HUES6 (cell line): ENCODE results near the gene RARRES2.
A peak's percentile ranks its signal among the peaks of the same experiment; 100 is the strongest.

Experiments used
- H3K27ac ChIP-seq: 2 replicates; pipeline ENCODE4 v1.7.0; 2013; ENCODE audit warnings: low read depth, mild to moderate bottlenecking, low read length, inconsistent platforms
- H3K27me3 ChIP-seq: 2 replicates; pipeline ENCODE4 v1.6.1; 2013; ENCODE audit warnings: low read length; ENCODE audit not compliant: control insufficient read depth, insufficient read depth
- H3K36me3 ChIP-seq: 2 replicates; pipeline ENCODE4 v1.6.1; 2013; ENCODE audit warnings: low read length; ENCODE audit not compliant: control insufficient read depth, insufficient read depth
- H3K4me1 ChIP-seq: 2 replicates; pipeline ENCODE4 v1.6.1; 2013; ENCODE audit warnings: low read length; ENCODE audit not compliant: control insufficient read depth, insufficient read depth
- H3K4me3 ChIP-seq: 2 replicates; pipeline ENCODE4 v1.5.1; 2013; ENCODE audit warnings: low read depth, low read length
- H3K9ac ChIP-seq: one replicate; pipeline ENCODE4 v1.6.1; 2013; ENCODE audit warnings: mild to moderate bottlenecking, low read length
- H3K9me3 ChIP-seq: 2 replicates; pipeline ENCODE4 v1.6.1; 2013; ENCODE audit warnings: low read depth, low read length; ENCODE audit not compliant: control insufficient read depth, insufficient read depth

Gene RARRES2

DNA sequence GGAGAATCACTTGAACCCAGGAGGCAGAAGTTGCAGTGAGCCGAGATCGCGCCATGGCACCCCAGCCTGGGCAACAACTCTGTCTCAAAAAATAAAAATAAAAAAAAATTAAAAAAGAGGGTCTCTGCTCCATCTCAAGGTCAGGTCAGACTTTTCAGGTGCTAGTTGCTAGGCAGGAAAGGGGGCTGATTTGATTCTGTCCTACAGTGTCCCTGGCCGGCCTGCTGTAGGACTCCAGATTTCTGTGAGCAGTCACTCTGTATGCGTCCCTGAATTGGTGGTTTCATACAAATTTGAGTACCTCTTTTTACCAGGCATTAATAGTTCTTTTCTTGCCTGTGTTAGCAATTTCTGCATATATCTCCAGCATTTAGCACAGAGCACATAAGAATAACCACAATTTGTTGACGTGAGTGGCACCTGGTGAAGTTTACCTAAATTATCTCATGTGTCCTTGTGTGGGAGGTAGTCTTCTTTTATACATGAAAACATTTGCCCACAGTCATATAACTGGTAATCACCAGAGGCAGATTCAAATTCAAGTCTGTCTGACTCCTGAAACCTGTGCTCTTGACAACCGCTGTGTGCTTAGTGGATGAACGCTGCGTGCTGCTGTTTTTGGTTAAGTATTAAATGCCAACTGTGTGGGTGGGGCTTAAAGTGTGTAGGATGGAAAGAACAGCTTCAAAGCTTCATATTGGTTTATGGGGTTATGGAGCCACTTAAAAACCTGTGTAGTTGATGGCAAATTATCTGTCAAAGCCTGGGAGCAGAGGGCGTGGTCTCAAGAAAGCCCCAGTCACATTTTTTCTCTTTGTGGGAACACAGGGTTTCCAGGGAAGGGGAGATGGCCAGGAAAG lies 34.5 kb upstream of the RARRES2 start:
- Histone ChIP-seq H3K9me3 (no peaks in the 10 kb centered on the region), H3K4me3 (no peak overlapping the region), H3K9ac (no peak overlapping the region), H3K27ac (no peak overlapping the region), H3K4me1 (peaks cover 59% of the 10 kb centered on the region), H3K27me3 (no peaks in the 10 kb centered on the region), H3K36me3 (peaks cover 34% of the 10 kb centered on the region)

DNA sequence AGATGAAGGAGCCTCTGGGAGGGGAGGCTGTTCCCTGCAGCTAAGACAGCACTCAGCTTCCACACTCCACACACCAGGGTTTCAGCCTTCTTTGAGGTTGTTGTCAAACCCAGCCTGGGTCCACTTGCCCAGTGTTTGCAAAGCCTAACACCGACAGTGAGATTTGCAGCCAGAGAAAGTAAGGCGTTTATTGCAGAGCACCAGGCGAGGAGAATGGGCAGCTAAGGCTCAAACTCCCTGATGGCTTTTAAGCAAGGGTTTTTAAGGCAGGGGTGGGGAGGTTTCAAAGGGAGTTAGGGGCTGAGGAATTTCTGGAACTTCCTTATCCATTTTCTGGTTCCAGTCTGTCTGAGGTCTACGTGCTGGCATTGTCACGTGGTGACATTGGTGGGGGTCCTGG lies 33.0 kb upstream of the RARRES2 start:
- Histone ChIP-seq H3K27ac (peak overlapping the region; percentile 80), H3K27me3 (no peaks in the 10 kb centered on the region), H3K4me3 (no peak overlapping the region; the same call in 1 of the 2 replicates), H3K9ac (peak overlapping the region; percentile 38), H3K36me3 (peaks cover 45% of the 10 kb centered on the region), H3K9me3 (no peaks in the 10 kb centered on the region), H3K4me1 (peaks cover 62% of the 10 kb centered on the region)

DNA sequence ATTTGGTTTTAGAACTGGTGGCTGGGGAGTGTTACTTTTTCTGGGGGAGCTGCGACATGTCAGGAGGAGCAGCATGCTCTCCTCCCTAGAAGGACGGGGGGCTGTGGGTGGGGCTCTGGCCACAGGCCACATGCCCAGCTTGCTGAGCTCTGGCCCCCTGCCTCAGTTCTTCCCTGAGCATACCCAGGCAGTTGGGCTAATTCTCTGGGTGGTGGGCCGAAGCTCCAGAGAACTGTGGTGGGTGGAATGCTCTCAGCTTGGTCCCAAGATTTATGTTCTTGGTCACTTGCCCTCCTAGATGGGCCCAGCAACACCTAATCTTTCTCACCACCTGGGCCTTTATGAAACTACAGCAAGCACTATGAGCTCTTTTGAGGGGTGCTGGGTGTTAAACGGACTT lies 32.6 kb upstream of the RARRES2 start:
- peaks cover 64% of the 10 kb centered on the region for H3K4me1 ChIP-seq
- H3K27me3 ChIP-seq = no peaks in the 10 kb centered on the region
- peaks cover 45% of the 10 kb centered on the region for H3K36me3 ChIP-seq
- peak overlapping the region; percentile 80 for H3K27ac ChIP-seq
- H3K9me3 ChIP-seq = no peaks in the 10 kb centered on the region
- H3K4me3 ChIP-seq = no peak overlapping the region
- H3K9ac ChIP-seq = peak overlapping the region; percentile 38

DNA sequence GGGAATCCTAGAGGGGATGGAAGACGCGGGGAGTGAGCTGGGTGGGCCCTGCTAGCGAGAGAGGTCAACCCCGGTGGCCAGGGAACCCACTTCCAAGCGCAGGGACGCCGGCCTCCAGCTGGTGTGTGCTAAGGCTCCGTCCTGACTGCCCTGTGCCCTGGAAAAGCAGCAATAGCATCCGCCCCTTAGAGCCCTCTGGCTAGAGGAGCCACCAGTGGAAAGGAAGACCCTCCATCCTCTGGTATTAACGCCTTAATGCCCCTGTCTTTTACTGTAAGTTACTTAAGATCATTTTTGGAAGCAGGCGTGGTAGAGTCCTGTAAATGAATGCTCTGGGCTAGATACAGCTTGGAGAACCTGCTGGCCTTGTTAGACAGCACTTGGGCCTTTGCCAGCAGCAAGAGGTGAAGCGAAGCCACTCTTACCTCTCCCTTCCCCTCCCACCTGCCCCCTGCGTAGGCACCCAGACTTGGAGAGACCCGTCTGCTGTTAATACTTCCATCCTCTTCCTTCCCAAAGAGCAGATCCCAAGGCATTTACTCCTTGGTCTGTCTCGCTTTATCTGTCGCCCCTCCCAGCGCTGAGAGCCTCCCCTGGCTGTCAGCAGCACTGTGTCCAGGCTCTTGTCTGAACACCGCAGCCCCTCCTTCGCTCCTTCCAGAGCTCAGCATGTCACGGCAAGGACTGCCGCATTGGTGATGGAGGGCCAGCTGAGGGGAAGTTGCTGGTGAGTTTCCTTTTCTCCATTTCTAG lies 31.8 kb upstream of the RARRES2 start:
- peaks cover 45% of the 10 kb centered on the region for H3K36me3 ChIP-seq
- peaks cover 64% of the 10 kb centered on the region for H3K4me1 ChIP-seq
- H3K9ac ChIP-seq = peak overlapping the region; percentile 59
- peak overlapping the region; percentile 22; the same call in 1 of the 2 replicates for H3K27ac ChIP-seq
- peak overlapping the region; percentile 16 for H3K4me3 ChIP-seq
- H3K9me3 ChIP-seq = no peaks in the 10 kb centered on the region
- no peaks in the 10 kb centered on the region for H3K27me3 ChIP-seq

DNA sequence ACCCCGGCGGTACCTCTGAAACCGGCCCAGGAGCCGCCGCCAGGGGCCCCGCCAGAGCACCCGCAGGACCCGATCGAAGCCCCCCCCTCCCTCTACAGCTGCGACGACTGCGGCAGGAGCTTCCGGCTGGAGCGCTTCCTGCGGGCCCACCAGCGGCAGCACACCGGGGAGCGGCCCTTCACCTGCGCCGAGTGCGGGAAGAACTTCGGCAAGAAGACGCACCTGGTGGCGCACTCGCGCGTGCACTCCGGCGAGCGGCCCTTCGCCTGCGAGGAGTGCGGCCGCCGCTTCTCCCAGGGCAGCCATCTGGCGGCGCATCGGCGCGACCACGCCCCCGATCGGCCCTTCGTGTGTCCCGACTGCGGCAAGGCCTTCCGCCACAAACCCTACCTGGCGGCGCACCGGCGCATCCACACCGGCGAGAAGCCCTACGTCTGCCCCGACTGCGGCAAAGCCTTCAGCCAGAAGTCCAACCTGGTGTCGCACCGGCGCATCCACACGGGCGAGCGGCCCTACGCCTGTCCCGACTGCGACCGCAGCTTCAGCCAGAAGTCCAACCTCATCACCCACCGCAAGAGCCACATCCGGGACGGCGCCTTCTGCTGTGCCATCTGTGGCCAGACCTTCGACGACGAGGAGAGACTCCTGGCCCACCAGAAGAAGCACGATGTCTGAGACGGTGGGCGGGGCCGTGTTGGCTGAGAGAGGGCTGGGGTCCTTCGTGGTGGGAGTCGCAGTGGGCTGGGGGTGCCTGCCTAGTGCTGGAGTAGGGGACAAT lies 31.0 kb upstream of the RARRES2 start:
- Histone ChIP-seq H3K9me3 (no peaks in the 10 kb centered on the region), H3K4me1 (peaks cover 63% of the 10 kb centered on the region), H3K27me3 (no peaks in the 10 kb centered on the region), H3K27ac (no peak overlapping the region; the same call in 1 of the 2 replicates), H3K4me3 (peak overlapping the region; percentile 16), H3K36me3 (peaks cover 45% of the 10 kb centered on the region), H3K9ac (peak overlapping the region; percentile 59)

DNA sequence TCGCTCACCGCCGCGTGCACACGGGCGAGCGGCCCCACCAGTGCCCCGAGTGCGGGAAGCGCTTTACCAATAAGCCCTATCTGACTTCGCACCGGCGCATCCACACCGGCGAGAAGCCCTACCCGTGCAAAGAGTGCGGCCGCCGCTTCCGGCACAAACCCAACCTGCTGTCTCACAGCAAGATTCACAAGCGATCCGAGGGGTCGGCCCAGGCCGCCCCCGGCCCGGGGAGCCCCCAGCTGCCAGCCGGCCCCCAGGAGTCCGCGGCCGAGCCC lies 30.5 kb upstream of the RARRES2 start:
- Histone ChIP-seq H3K4me1 (peaks cover 58% of the 10 kb centered on the region), H3K27ac (no peak overlapping the region), H3K9me3 (no peaks in the 10 kb centered on the region), H3K4me3 (no peak overlapping the region), H3K36me3 (peaks cover 45% of the 10 kb centered on the region), H3K9ac (no peak overlapping the region), H3K27me3 (no peaks in the 10 kb centered on the region)

DNA sequence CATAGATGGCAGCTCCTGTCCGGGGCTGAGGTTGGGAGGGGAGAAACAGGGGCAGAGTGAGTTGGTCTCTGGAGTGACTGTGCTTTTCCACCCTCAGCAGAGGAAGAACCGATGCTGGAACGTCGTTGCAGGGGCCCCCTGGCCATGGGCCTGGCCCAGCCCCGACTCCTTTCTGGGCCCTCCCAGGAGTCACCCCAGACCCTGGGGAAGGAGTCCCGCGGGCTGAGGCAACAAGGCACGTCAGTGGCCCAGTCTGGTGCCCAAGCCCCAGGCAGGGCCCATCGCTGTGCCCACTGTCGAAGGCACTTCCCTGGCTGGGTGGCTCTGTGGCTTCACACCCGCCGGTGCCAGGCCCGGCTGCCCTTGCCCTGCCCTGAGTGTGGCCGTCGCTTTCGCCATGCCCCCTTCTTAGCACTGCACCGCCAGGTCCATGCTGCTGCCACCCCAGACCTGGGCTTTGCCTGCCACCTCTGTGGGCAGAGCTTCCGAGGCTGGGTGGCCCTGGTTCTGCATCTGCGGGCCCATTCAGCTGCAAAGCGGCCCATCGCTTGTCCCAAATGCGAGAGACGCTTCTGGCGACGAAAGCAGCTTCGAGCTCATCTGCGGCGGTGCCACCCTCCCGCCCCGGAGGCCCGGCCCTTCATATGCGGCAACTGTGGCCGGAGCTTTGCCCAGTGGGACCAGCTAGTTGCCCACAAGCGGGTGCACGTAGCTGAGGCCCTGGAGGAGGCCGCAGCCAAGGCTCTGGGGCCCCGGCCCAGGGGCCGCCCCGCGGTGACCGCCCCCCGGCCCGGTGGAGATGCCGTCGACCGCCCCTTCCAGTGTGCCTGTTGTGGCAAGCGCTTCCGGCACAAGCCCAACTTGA lies 29.9 kb upstream of the RARRES2 start:
- no peaks in the 10 kb centered on the region for H3K9me3 ChIP-seq
- H3K4me3 ChIP-seq = no peak overlapping the region
- peaks cover 53% of the 10 kb centered on the region for H3K4me1 ChIP-seq
- H3K9ac ChIP-seq = no peak overlapping the region
- H3K36me3 ChIP-seq = peaks cover 45% of the 10 kb centered on the region
- H3K27me3 ChIP-seq = no peaks in the 10 kb centered on the region
- H3K27ac ChIP-seq = no peak overlapping the region

DNA sequence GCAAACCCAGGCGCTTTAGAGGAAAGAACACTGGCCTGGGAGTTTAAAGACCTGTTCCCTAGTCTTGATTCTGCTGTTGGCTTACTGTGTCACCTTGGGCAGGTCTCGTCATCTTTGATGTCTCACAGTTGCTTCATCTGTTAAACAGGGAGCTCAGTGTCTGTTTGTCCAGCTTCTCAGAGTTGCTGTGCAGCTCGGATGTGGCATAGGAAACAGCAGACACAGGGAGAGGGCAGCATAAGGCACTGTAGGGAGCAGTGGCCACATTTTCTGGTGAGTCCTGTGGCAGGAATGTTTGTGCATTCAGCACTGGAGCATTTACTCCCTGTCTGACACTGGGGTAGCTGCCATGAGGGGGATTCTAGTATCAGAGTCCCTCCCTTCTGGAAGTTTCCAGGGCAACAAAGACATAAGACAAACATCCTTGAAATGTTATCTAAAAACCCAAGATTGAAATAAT lies 29.2 kb upstream of the RARRES2 start:
- H3K36me3 ChIP-seq = peaks cover 45% of the 10 kb centered on the region
- H3K9ac ChIP-seq = peak overlapping the region; percentile 84
- H3K4me3 ChIP-seq = no peak overlapping the region

DNA sequence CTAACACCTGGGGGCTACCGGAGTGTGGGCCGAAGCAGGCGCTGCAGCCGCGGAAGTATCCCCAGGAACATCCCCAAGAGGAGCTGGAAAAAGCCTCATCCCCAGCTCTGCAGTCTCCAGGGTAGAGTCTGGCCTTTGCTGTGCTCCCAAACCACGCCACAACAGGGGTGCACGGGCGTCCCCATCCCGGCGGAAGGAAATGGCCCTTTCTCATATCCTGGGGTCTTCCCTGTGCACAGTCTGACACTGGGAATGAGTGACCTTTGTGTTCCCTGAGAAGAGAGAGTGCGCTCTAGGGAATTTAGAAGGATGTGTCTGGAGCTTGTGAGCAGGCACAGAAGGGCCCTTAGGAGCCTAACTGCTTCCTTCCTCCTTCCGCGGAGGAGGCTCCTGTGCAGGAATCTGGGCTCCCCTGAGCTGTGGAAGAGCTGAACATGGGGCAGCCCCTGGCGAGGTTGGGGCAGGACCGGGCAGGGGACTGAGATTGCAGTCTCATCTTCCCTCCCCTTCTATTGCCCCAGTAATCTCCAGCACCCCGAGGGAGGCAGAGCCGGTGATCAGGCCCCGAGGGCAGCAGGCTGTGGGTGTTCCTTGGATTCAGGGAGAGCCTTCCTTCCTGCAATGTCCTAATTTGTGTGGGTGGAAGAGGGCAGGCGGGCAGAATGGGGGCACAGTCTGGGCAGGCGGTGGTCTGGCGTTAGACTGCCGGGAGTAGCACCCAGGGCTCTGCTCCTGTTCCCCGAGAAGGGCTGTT lies 28.5 kb upstream of the RARRES2 start:
- peak overlapping the region; percentile 97 for H3K27ac ChIP-seq
- peaks cover 53% of the 10 kb centered on the region for H3K4me1 ChIP-seq

More for the DNA sequence above, 29.2 kb upstream of the RARRES2 start:
- no peaks in the 10 kb centered on the region for H3K27me3 ChIP-seq
- H3K9me3 ChIP-seq = no peaks in the 10 kb centered on the region
- H3K27ac ChIP-seq = 0 out of 2 replicates have a peak overlapping the region, but pooled peaks have one; percentile 97
- H3K4me1 ChIP-seq = peaks cover 53% of the 10 kb centered on the region

More for the DNA sequence above, 28.5 kb upstream of the RARRES2 start:
- H3K36me3 ChIP-seq = peaks cover 45% of the 10 kb centered on the region
- no peaks in the 10 kb centered on the region for H3K27me3 ChIP-seq
- H3K4me3 ChIP-seq = peak overlapping the region; percentile 70
- H3K9ac ChIP-seq = peak overlapping the region; percentile 84
- no peaks in the 10 kb centered on the region for H3K9me3 ChIP-seq
